WTC11 (cell line): Measurements from ENCODE around the gene RIN3. TPM values are rescaled to one million over a fixed set of nuclear protein-coding genes. Genes with fewer than 3 reads are reported as not detected.

Experiments
- ATAC-seq: fragments of 200-7000 bp; cut with Tn5 transposase; 2 replicates; pipeline ENCODE4 v1.10.0; 2021; ENCODE audit warnings: mild to moderate bottlenecking, moderate library complexity
- CTCF ChIA-PET: fragments of 300-600 bp; sonication (Branson Sonifier 250); formaldehyde crosslinking; loops from one replicate; lab custom pipeline; 2021; ENCODE audit warnings: antibody characterized with exemption; lab: Charles Lee
- POLR2A ChIA-PET: fragments of 350-600 bp; sonication (Branson Sonifier 250); formaldehyde crosslinking; loops from one replicate; lab custom pipeline; 2021; ENCODE audit warnings: antibody characterized with exemption; lab: Charles Lee
- DNase-seq: peaks from one replicate; pipeline ENCODE4 v3.0.0; 2021; ENCODE audit warnings: low spot score
- H3K27ac Mint-ChIP-seq: 2 replicates; pipeline ENCODE4 v1.8.0; 2021; ENCODE audit warnings: mixed read lengths
- H3K27me3 Mint-ChIP-seq: 2 replicates; pipeline ENCODE4 v1.8.0; 2021; ENCODE audit warnings: low read depth, mild to moderate bottlenecking, moderate library complexity, mixed read lengths
- H3K36me3 Mint-ChIP-seq: 2 replicates; pipeline ENCODE4 v1.8.0; 2021; ENCODE audit warnings: mixed read lengths
- H3K4me1 Mint-ChIP-seq: 2 replicates; pipeline ENCODE4 v1.8.0; 2022; ENCODE audit warnings: mixed read lengths
- H3K4me3 Mint-ChIP-seq: 2 replicates; pipeline ENCODE4 v1.8.0; 2021; ENCODE audit warnings: mild to moderate bottlenecking, moderate library complexity, mixed read lengths
- H3K9me3 Mint-ChIP-seq: 2 replicates; pipeline ENCODE4 v1.8.0; 2021; ENCODE audit warnings: mixed read lengths
- E2F4 ChIP-seq: sonication (generic); formaldehyde crosslinking; IDR thresholded peaks from 2 replicates; pipeline ENCODE4 v1.8.1; 2022; ENCODE audit warnings: low read depth, mild to moderate bottlenecking, moderate library complexity, missing genetic modification reagents, borderline replicate concordance
- E2F5 ChIP-seq: sonication (generic); formaldehyde crosslinking; IDR thresholded peaks from 2 replicates; pipeline ENCODE4 v1.8.1; 2022; ENCODE audit warnings: mild to moderate bottlenecking, moderate library complexity, missing genetic modification reagents
- FOXJ3 ChIP-seq: sonication (generic); formaldehyde crosslinking; IDR thresholded peaks from 2 replicates; pipeline ENCODE4 v1.9.0; 2021; ENCODE audit warnings: missing genetic modification reagents, mild to moderate bottlenecking, borderline replicate concordance
- FOXK1 ChIP-seq: sonication (generic); formaldehyde crosslinking; IDR thresholded peaks from 2 replicates; pipeline ENCODE4 v1.8.0; 2022; ENCODE audit warnings: mild to moderate bottlenecking, moderate library complexity, missing genetic modification reagents
- HMGA2 ChIP-seq: fragments of 250-450 bp; sonication (Bioruptor Pico); IDR thresholded peaks from 2 replicates; pipeline ENCODE4 v1.4.0; 2021; ENCODE audit warnings: mild to moderate bottlenecking, moderate library complexity
- IRF2 ChIP-seq: sonication (generic); formaldehyde crosslinking; IDR thresholded peaks from 2 replicates; pipeline ENCODE4 v1.8.0; 2022; ENCODE audit warnings: low read depth, missing genetic modification reagents, borderline replicate concordance
- MYBL2 ChIP-seq: sonication (generic); formaldehyde crosslinking; IDR thresholded peaks from 2 replicates; pipeline ENCODE4 v1.8.1; 2023; ENCODE audit warnings: mild to moderate bottlenecking, moderate library complexity, missing genetic modification reagents
- SMAD4 ChIP-seq: sonication (generic); formaldehyde crosslinking; IDR thresholded peaks from 2 replicates; pipeline ENCODE4 v1.8.0; 2022; ENCODE audit warnings: mild to moderate bottlenecking, missing genetic modification reagents
- SP1 ChIP-seq: sonication (generic); formaldehyde crosslinking; conservative IDR thresholded peaks from 2 replicates; pipeline ENCODE4 v1.8.1; 2022; ENCODE audit warnings: missing genetic modification reagents
- USF2 ChIP-seq: sonication (generic); formaldehyde crosslinking; IDR thresholded peaks from 2 replicates; pipeline ENCODE4 v1.8.1; 2023; ENCODE audit warnings: mild to moderate bottlenecking, missing genetic modification reagents, moderate library complexity
- ZNF138 ChIP-seq: sonication (generic); formaldehyde crosslinking; conservative IDR thresholded peaks from 2 replicates; pipeline ENCODE4 v1.8.1; 2022; ENCODE audit warnings: mild to moderate bottlenecking, moderate library complexity, missing genetic modification reagents
- ZNF317 ChIP-seq: sonication (generic); formaldehyde crosslinking; IDR thresholded peaks from 2 replicates; pipeline ENCODE4 v1.8.1; 2023; ENCODE audit warnings: low read depth, mild to moderate bottlenecking, moderate library complexity, missing genetic modification reagents, borderline replicate concordance
- ZNF512 ChIP-seq: sonication (generic); formaldehyde crosslinking; IDR thresholded peaks from 2 replicates; pipeline ENCODE4 v1.8.1; 2022; ENCODE audit warnings: missing genetic modification reagents, borderline replicate concordance
- total RNA-seq: library from RNA; stranded (reverse); gene quantifications from 3 replicates; pipeline ENCODE4 v1.2.3, GENCODE V29; 2021
- TF ChIP-seq, protein P1 (sequence below): sonication (generic); formaldehyde crosslinking; IDR thresholded peaks from 2 replicates; pipeline ENCODE4 v1.8.0; 2022; ENCODE audit warnings: mild to moderate bottlenecking, missing genetic modification reagents
- TF ChIP-seq, protein P2 (sequence below): sonication (generic); formaldehyde crosslinking; IDR thresholded peaks from 2 replicates; pipeline ENCODE4 v1.8.0; 2022; ENCODE audit warnings: mild to moderate bottlenecking, missing genetic modification reagents
- TF ChIP-seq, protein P3 (sequence below): fragments of 250-450 bp; sonication (Bioruptor Pico); conservative IDR thresholded peaks from 2 replicates; pipeline ENCODE4 v1.9.0; 2021; ENCODE audit warnings: mild to moderate bottlenecking
- TF ChIP-seq, protein P4 (sequence below): fragments of 250-450 bp; sonication (Bioruptor Pico); IDR thresholded peaks from 2 replicates; pipeline ENCODE4 v1.9.0; 2021; ENCODE audit warnings: mild to moderate bottlenecking
- TF ChIP-seq, protein P5 (sequence below): sonication (generic); formaldehyde crosslinking; IDR thresholded peaks from 2 replicates; pipeline ENCODE4 v1.8.0; 2022; ENCODE audit warnings: mild to moderate bottlenecking, missing genetic modification reagents

Gene RIN3
- total RNA-seq, 1 experiment from 2014 or later: 3.3 TPM

DNA sequence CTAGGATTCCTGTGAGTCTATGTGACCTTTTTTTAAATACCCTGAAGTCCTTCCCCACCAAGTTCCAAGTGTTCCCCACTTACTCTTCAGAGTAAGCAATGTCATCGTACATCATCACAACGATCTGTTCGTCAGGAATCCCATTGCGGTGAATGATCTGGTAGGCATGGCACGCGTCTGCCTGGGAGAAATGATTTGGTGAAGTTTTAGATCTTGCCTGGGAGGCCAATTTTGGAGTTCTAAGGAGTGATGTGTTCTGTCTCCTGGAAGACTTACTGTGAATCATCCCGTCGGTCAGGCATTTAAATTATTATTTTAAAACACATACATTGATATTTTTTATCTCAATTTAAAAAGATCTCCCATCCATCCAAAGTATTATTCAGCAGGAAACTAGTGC lies 205.1 kb downstream of the RIN3 start (continued):
- TF ChIP-seq, protein P1, sequence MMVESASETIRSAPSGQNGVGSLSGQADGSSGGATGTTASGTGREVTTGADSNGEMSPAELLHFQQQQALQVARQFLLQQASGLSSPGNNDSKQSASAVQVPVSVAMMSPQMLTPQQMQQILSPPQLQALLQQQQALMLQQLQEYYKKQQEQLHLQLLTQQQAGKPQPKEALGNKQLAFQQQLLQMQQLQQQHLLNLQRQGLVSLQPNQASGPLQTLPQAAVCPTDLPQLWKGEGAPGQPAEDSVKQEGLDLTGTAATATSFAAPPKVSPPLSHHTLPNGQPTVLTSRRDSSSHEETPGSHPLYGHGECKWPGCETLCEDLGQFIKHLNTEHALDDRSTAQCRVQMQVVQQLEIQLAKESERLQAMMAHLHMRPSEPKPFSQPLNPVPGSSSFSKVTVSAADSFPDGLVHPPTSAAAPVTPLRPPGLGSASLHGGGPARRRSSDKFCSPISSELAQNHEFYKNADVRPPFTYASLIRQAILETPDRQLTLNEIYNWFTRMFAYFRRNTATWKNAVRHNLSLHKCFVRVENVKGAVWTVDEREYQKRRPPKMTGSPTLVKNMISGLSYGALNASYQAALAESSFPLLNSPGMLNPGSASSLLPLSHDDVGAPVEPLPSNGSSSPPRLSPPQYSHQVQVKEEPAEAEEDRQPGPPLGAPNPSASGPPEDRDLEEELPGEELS (CRISPR knock-in tag): no peak
- TF ChIP-seq E2F4 (CRISPR knock-in tag) (no peak), MYBL2 (CRISPR knock-in tag) (no peak), ZNF317 (CRISPR knock-in tag) (no peak), SMAD4 (CRISPR knock-in tag) (no peak)
- TF ChIP-seq, protein P2, sequence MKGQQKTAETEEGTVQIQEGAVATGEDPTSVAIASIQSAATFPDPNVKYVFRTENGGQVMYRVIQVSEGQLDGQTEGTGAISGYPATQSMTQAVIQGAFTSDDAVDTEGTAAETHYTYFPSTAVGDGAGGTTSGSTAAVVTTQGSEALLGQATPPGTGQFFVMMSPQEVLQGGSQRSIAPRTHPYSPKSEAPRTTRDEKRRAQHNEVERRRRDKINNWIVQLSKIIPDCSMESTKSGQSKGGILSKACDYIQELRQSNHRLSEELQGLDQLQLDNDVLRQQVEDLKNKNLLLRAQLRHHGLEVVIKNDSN (CRISPR knock-in tag): no peak
- TF ChIP-seq, protein P3, sequence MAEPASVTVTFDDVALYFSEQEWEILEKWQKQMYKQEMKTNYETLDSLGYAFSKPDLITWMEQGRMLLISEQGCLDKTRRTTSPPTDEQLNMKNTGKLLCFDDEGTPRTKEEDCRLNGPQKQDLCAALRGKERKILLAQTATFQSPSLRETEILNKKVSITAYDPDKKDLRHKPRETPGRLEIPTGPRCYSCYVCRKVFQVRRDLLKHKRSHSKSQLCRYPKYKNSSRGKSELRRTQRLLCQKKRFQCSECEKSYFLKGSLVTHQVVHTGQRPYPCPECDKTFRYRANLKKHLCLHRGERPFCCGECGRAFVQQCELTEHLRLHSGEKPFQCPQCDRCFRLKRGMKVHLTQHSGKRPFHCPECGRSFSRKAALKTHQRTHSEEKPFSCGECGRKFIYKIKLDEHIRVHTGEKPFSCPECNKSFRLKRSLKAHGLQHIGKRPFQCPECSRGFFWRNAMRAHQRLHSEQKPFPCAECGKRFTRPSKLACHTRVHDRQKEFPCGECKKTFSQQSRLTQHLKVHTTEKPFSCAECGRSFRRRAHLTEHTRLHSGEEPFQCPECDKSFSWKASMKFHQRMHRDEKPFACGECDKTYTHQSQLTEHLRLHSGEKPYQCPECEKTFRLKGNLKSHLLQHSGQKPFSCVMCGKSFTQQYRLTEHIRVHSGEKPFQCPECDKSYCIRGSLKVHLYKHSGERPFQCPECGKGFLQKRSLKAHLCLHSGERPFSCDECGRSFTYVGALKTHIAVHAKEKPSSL (CRISPR knock-in tag): no peak

DNA sequence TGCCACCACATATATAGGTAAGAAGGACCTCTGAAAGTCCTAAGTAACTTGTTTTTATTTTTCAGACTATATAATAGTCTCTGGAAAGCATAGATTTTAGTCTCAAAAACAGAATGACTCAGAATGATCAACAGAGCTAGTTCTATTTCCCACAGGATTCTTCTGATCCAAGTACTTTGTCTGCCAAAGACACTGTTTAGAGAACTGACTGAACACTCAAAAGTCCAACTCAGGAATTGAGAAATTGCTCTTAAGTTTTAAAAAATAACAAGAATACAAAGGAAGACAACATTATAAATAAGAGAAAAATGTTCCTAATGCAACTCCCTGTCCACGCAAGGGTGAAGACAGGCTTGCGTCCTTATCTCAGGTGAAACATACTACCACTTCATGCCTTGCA lies 205.8 kb downstream of the RIN3 start:
- CTCF ChIA-PET: interaction anchor here (1.2 kb wide), 1 partner anchor 33 kb away, joined by 3 read pairs; no protein-coding TSS in a partner anchor
- TF ChIP-seq USF2: no peak
- peaks cover 3% of the 10 kb centered on the region; the same call in 1 of the 2 replicates for H3K9me3 Mint-ChIP-seq
- H3K36me3 Mint-ChIP-seq: peaks cover 16% of the 10 kb centered on the region
- no peaks in the 10 kb centered on the region for H3K27me3 Mint-ChIP-seq
- H3K4me3 Mint-ChIP-seq: no peak overlapping the region
- POLR2A ChIA-PET: no interaction called here
- H3K4me1 Mint-ChIP-seq: no peaks in the 10 kb centered on the region
- H3K27ac Mint-ChIP-seq: no peak overlapping the region
- no peak for DNase-seq
- no peak for ATAC-seq

DNA sequence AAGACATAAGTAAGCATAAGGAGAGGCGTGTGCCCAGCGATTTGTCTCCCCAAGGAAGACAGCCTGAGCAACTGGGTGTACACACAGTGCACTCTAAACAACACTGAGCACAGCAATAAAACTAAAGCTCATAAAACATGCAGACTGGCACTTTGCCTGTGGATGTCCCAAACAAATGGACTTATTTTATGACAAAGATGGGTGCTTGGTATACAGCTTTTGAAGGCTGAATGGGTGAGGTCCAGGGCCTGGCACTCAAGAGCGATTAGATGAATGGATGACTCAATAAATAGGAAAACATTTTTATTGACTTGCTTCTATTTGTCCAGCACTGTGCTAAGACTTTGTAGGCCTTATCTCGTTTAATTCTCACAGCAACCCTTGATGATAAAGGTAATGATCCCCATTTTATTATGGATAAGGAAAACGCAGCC lies 206.3 kb downstream of the RIN3 start:
- no peak for ATAC-seq
- TF ChIP-seq E2F5 (CRISPR knock-in tag): no peak
- TF ChIP-seq, protein P4, sequence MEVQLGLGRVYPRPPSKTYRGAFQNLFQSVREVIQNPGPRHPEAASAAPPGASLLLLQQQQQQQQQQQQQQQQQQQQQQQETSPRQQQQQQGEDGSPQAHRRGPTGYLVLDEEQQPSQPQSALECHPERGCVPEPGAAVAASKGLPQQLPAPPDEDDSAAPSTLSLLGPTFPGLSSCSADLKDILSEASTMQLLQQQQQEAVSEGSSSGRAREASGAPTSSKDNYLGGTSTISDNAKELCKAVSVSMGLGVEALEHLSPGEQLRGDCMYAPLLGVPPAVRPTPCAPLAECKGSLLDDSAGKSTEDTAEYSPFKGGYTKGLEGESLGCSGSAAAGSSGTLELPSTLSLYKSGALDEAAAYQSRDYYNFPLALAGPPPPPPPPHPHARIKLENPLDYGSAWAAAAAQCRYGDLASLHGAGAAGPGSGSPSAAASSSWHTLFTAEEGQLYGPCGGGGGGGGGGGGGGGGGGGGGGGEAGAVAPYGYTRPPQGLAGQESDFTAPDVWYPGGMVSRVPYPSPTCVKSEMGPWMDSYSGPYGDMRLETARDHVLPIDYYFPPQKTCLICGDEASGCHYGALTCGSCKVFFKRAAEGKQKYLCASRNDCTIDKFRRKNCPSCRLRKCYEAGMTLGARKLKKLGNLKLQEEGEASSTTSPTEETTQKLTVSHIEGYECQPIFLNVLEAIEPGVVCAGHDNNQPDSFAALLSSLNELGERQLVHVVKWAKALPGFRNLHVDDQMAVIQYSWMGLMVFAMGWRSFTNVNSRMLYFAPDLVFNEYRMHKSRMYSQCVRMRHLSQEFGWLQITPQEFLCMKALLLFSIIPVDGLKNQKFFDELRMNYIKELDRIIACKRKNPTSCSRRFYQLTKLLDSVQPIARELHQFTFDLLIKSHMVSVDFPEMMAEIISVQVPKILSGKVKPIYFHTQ (CRISPR knock-in tag): no peak
- no peak for TF ChIP-seq ZNF512 (CRISPR knock-in tag)
- TF ChIP-seq SP1 (CRISPR knock-in tag): no peak
- no peak for TF ChIP-seq IRF2 (CRISPR knock-in tag)
- no peak for TF ChIP-seq ZNF138
- TF ChIP-seq FOXK1: no peak
- TF ChIP-seq HMGA2: no peak
- no peak for TF ChIP-seq FOXJ3 (CRISPR knock-in tag)
- no peak for TF ChIP-seq ZNF317 (CRISPR knock-in tag)
- TF ChIP-seq SMAD4 (CRISPR knock-in tag): no peak
- TF ChIP-seq, protein P5, sequence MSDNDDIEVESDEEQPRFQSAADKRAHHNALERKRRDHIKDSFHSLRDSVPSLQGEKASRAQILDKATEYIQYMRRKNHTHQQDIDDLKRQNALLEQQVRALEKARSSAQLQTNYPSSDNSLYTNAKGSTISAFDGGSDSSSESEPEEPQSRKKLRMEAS: no peak

More for the DNA sequence above, 206.3 kb downstream of the RIN3 start:
- Mint-ChIP-seq H3K36me3 (peaks cover 16% of the 10 kb centered on the region), H3K4me1 (no peaks in the 10 kb centered on the region), H3K9me3 (peaks cover 3% of the 10 kb centered on the region; the same call in 1 of the 2 replicates), H3K27me3 (no peaks in the 10 kb centered on the region), H3K27ac (no peak overlapping the region), H3K4me3 (no peak overlapping the region)
- ChIA-PET POLR2A (no interaction called here), CTCF (interaction anchor here (1.2 kb wide), 1 partner anchor 33 kb away, joined by 3 read pairs; no protein-coding TSS in a partner anchor)
- DNase-seq: no peak
